Stomach (tissue), 9 donors: ENCODE data around the gene RIT1. TPM values are rescaled to one million over a fixed set of nuclear protein-coding genes. Genes with fewer than 3 reads are reported as not detected.
A peak's percentile ranks its signal among the peaks of the same experiment; 100 is the strongest.

Experiments
- DNase-seq, 2 donors: peaks; one replicate each; pipeline versions ENCODE4 v3.0.0 to v3.0.0-alpha.2; 2013 to 2019
- H3K27ac ChIP-seq, 5 donors: fragments of 200-600 bp in 4 of 5; sonication (generic) in 4 of 5; one replicate each; pipeline ENCODE4 v1.5.1; 2013 to 2019; ENCODE audit warnings: mild to moderate bottlenecking in 1 of 5, moderate library complexity in 1 of 5
- H3K27me3 ChIP-seq, 3 donors: fragments of 200-600 bp; sonication (generic); one replicate each; pipeline ENCODE4 v1.5.1; 2017 to 2019; ENCODE audit warnings: mixed run types in 1 of 3
- H3K36me3 ChIP-seq, 4 donors: fragments of 200-600 bp; sonication (generic); 1 replicate in 3 of 4; 2 replicates in 1 of 4; pipeline ENCODE4 v1.5.1; 2016 to 2019
- H3K4me1 ChIP-seq, 4 donors: fragments of 200-600 bp; sonication (generic); one replicate each; pipeline ENCODE4 v1.5.1; 2016 to 2019
- H3K4me3 ChIP-seq, 4 donors: fragments of 200-600 bp; sonication (generic) in 3 of 4; one replicate each; pipeline ENCODE4 v1.5.1; 2016 to 2019; ENCODE audit warnings: mild to moderate bottlenecking in 1 of 4
- H3K9me3 ChIP-seq, 4 donors: fragments of 200-600 bp; sonication (generic); one replicate each; pipeline ENCODE4 v1.5.1; 2016 to 2019
- CTCF ChIP-seq, 7 experiments: fragments of 450-650 bp in 4 of 7; fragments of 200-600 bp in 3 of 7; sonication (generic) in 3 of 7; IDR thresholded peaks; one replicate each; pipeline ENCODE4 v1.5.1; 2016 to 2019; ENCODE audit warnings: antibody characterized with exemption in 7 of 7, control low read depth in 2 of 7, mild to moderate bottlenecking in 1 of 7
- EP300 ChIP-seq: sonication (generic); formaldehyde crosslinking; IDR thresholded peaks from one replicate; pipeline ENCODE4 v1.6.1; 2017; ENCODE audit warnings: antibody characterized with exemption
- POLR2A ChIP-seq, 4 donors: fragments of 450-650 bp; IDR thresholded peaks; one replicate each; pipeline ENCODE4 v1.6.1; 2016; ENCODE audit warnings: antibody characterized with exemption in 4 of 4, control low read depth in 2 of 4, mild to moderate bottlenecking in 1 of 4, moderate library complexity in 1 of 4
- POLR2AphosphoS5 ChIP-seq, 3 donors: sonication (generic); formaldehyde crosslinking; IDR thresholded peaks; one replicate each; pipeline ENCODE4 v1.6.1; 2016; ENCODE audit warnings: antibody characterized with exemption in 3 of 3
- WGBS, 5 donors: extraction: QIAGEN DNeasy Blood & Tissue Kit in 3 of 5; methylation state at CpG; one replicate each; pipeline versions ENCODE4 v1.1.5 to v1.1.7; 2013 to 2018; 5-methylcytosine and 5-hydroxymethylcytosine counted together
- intact Hi-C: fragments of 100-400 bp; cut with DNase I; formaldehyde crosslinking; loops from one replicate; pipeline ENCODE4 v1.15.1; 2023; ENCODE audit warnings: low total_unique reads
- polyA plus RNA-seq, 3 donors: library from polyadenylated mRNA; stranded (reverse); fragments of 200-250 nt; gene quantifications; one replicate each; pipeline ENCODE4 v1.2.3, GENCODE V29; 2013
- total RNA-seq, 5 donors: library from RNA; depleted of rRNA; stranded (reverse); fragments of >200 nt; gene quantifications; one replicate each; pipeline versions ENCODE4 v1.1.0 to v1.2.3, GENCODE V29; 2014 to 2016
- donor health status: healthy with polysubstance abuse.
- donor health status: Bipolar disorder and iron deficiency.
- donor health status: healthy.

The RIT1 gene
- total and polyA plus RNA-seq, 8 donors, result 13.1 to 108 (median 23.9) TPM; not detected in 1

GRCh38 chr1:155942578-155943141, 31.5 kb upstream of the RIT1 start:
- Histone ChIP-seq H3K4me1 (peaks cover 33 to 97% (median 65%) of the 10 kb centered on the region in 4 donors), H3K36me3 (peaks cover 6 to 20% (median 15%) of the 10 kb centered on the region in 4 donors), H3K27ac (peak overlapping the region in 3 of 5 donors; percentile 14 to 89 (median 88)), H3K4me3 (no peak overlapping the region), H3K9me3 (no peaks in the 10 kb centered on the region), H3K27me3 (no peaks in the 10 kb centered on the region)
- 68 to 85% (median 69%) methylated on average over 9 to 11 of the region's 11 CpGs for WGBS, 5 donors
- DNase-seq, result no peak
- intact Hi-C loops, result loop anchor here (5.0 kb wide), 1 partner anchor 50 kb away; no protein-coding TSS in a partner anchor
- no peak for TF ChIP-seq POLR2AphosphoS5 (IDR thresholded peaks at IDR 0.05)
- no peak for TF ChIP-seq EP300
- TF ChIP-seq POLR2A (IDR thresholded peaks at IDR 0.05), result no peak
- no peak for TF ChIP-seq CTCF (IDR thresholded peaks at IDR 0.05)

GRCh38 chr1:155941845-155942531, 30.8 kb upstream of the RIT1 start:
- intact Hi-C loops, result loop anchor here (5.0 kb wide), 1 partner anchor 50 kb away; no protein-coding TSS in a partner anchor
- Histone ChIP-seq H3K27ac (peak overlapping the region; percentile 76 to 89 (median 81)), H3K9me3 (no peaks in the 10 kb centered on the region), H3K4me3 (no peak overlapping the region), H3K36me3 (peaks cover 0 to 13% (median 8%) of the 10 kb centered on the region in 4 donors), H3K27me3 (no peaks in the 10 kb centered on the region), H3K4me1 (peaks cover 33 to 91% (median 63%) of the 10 kb centered on the region in 4 donors)
- no peak for DNase-seq
- 78 to 90% (median 81%) methylated on average over 20 to 29 of the region's 29 CpGs for WGBS, 5 donors
- no peak for TF ChIP-seq POLR2A (IDR thresholded peaks at IDR 0.05)
- TF ChIP-seq POLR2AphosphoS5 (IDR thresholded peaks at IDR 0.05), result no peak
- TF ChIP-seq EP300, result no peak

- TF ChIP-seq POLR2AphosphoS5 (IDR thresholded peaks at IDR 0.05), result peak in 2 of 3 donors; percentile 47 to 71
- TF ChIP-seq POLR2A (IDR thresholded peaks at IDR 0.05), result no peak
- no peak for TF ChIP-seq CTCF (IDR thresholded peaks at IDR 0.05)
- no peak for TF ChIP-seq EP300
- WGBS, 5 donors, result 29 to 52% (median 39%) methylated on average over 11 of the region's 11 CpGs
- intact Hi-C loops, result loop anchor here (5.0 kb wide), 1 partner anchor 51 kb away; no protein-coding TSS in a partner anchor
- Histone ChIP-seq H3K36me3 (peaks cover 0 to 5% (median under 1%) of the 10 kb centered on the region in 4 donors), H3K4me3 (no peak within 1 kb of the TSS), H3K27me3 (no peaks in the 10 kb centered on the region), H3K27ac (peak within 1 kb of the TSS; percentile 76 to 89 (median 85)), H3K9me3 (no peaks in the 10 kb centered on the region), H3K4me1 (peaks cover 33 to 83% (median 59%) of the 10 kb centered on the region in 4 donors)
- DNase-seq, result peak; percentile 67 to 77
Measured at GRCh38 chr1:155940993-155941844, 30.1 kb upstream of the RIT1 start, which contains the start of gene RXFP4. TSS of gene RXFP4 (plus strand) at chr1:155941638. CDS start at chr1:155941710, 72 bp downstream.

GRCh38 chr1:155940482-155940992, 29.4 kb upstream of the RIT1 start:
- H3K36me3 ChIP-seq, result no peaks in the 10 kb centered on the region
- peaks cover 33 to 77% (median 53%) of the 10 kb centered on the region in 4 donors for H3K4me1 ChIP-seq
- WGBS, 5 donors, result 22 to 49% (median 38%) methylated on average over 4 of the region's 4 CpGs
- H3K4me3 ChIP-seq, result no peak overlapping the region
- DNase-seq, result peak; percentile 60 to 86
- no peak for TF ChIP-seq EP300
- TF ChIP-seq POLR2AphosphoS5 (IDR thresholded peaks at IDR 0.05), result peak in 2 of 3 donors; percentile 45 to 77
- TF ChIP-seq CTCF (IDR thresholded peaks at IDR 0.05), result no peak
- no peak for TF ChIP-seq POLR2A (IDR thresholded peaks at IDR 0.05)
- intact Hi-C loops, result loop anchor here (5.0 kb wide), 1 partner anchor 52 kb away; no protein-coding TSS in a partner anchor
- H3K27ac ChIP-seq, result peak overlapping the region; percentile 76 to 89 (median 85)
- H3K27me3 ChIP-seq, result no peaks in the 10 kb centered on the region
- no peaks in the 10 kb centered on the region for H3K9me3 ChIP-seq
